MM.1S (cell line): ENCODE measurements around the gene PRKCA.

Source experiments
- DNase-seq: peaks from one replicate; pipeline ENCODE4 v3.0.0-alpha.2; 2015
- H2AFZ ChIP-seq: fragments of 300-600 bp; sonication (generic); 2 replicates; pipeline ENCODE4 v1.6.0; 2016; ENCODE audit warnings: antibody characterized with exemption, low read length
- H3F3A ChIP-seq: fragments of 300-600 bp; sonication (generic); 2 replicates; pipeline ENCODE4 v1.6.1; 2016; ENCODE audit warnings: mild to moderate bottlenecking, antibody characterized with exemption, low read length, moderate library complexity, mixed read lengths; ENCODE audit not compliant: insufficient read depth
- H3K27ac ChIP-seq: fragments of 300-600 bp; sonication (generic); 2 replicates; pipeline ENCODE4 v1.5.1; 2016; ENCODE audit warnings: mild to moderate bottlenecking, low read length
- H3K27me3 ChIP-seq: fragments of 300-600 bp; sonication (generic); replicated peaks from 2 replicates; pipeline ENCODE4 v1.6.0; 2016; ENCODE audit warnings: low read length; ENCODE audit not compliant: insufficient read depth
- H3K36me3 ChIP-seq: fragments of 300-600 bp; sonication (generic); replicated peaks from 2 replicates; pipeline ENCODE4 v1.6.1; 2016; ENCODE audit warnings: mild to moderate bottlenecking, low read length, mixed read lengths; ENCODE audit not compliant: insufficient read depth
- H3K4me1 ChIP-seq: fragments of 300-600 bp; sonication (generic); 2 replicates; pipeline ENCODE4 v1.6.1; 2016; ENCODE audit warnings: low read length, mixed read lengths
- H3K4me2 ChIP-seq: fragments of 300-600 bp; sonication (generic); 2 replicates; pipeline ENCODE4 v1.6.0; 2016; ENCODE audit warnings: low read depth, low read length
- H3K4me3 ChIP-seq: fragments of 300-600 bp; sonication (generic); 2 replicates; pipeline ENCODE4 v1.5.1; 2016; ENCODE audit warnings: low read length, mixed read lengths
- H3K79me2 ChIP-seq: fragments of 300-600 bp; sonication (generic); 2 replicates; pipeline ENCODE4 v1.6.1; 2016; ENCODE audit warnings: mixed run types, low read length, mixed read lengths
- H3K9ac ChIP-seq: fragments of 300-600 bp; sonication (generic); 2 replicates; pipeline ENCODE4 v1.6.1; 2016; ENCODE audit warnings: low read length, mixed read lengths
- H3K9me2 ChIP-seq: fragments of 300-600 bp; sonication (generic); replicated peaks from 2 replicates; pipeline ENCODE4 v1.6.1; 2016; ENCODE audit warnings: mild to moderate bottlenecking, low read length, mixed read lengths; ENCODE audit not compliant: insufficient read depth
- H3K9me3 ChIP-seq: fragments of 300-600 bp; sonication (generic); replicated peaks from 2 replicates; pipeline ENCODE4 v1.6.1; 2016; ENCODE audit warnings: mild to moderate bottlenecking, low read length, mixed read lengths; ENCODE audit not compliant: insufficient read depth
- H4K20me1 ChIP-seq: fragments of 300-600 bp; sonication (generic); 2 replicates; pipeline ENCODE4 v1.6.1; 2016; ENCODE audit warnings: mild to moderate bottlenecking, low read length, moderate library complexity, mixed read lengths; ENCODE audit not compliant: insufficient read depth
- EZH2 ChIP-seq: fragments of 300-600 bp; sonication (generic); optimal IDR thresholded peaks from 2 replicates; pipeline ENCODE3; 2017; ENCODE audit warnings: low read depth, mild to moderate bottlenecking, antibody characterized with exemption, low read length, mixed read lengths
- EZH2phosphoT487 ChIP-seq: fragments of 300-600 bp; sonication (generic); IDR thresholded peaks from 2 replicates; pipeline ENCODE4 v1.6.1; 2018; ENCODE audit warnings: antibody characterized with exemption, low read length
- TF ChIP-seq, protein P1 (sequence below): fragments of 300-600 bp; sonication (generic); IDR thresholded peaks from 2 replicates; pipeline ENCODE4 v1.5.1; 2016; ENCODE audit warnings: antibody characterized with exemption, low read length, mixed read lengths

PRKCA gene

DNA sequence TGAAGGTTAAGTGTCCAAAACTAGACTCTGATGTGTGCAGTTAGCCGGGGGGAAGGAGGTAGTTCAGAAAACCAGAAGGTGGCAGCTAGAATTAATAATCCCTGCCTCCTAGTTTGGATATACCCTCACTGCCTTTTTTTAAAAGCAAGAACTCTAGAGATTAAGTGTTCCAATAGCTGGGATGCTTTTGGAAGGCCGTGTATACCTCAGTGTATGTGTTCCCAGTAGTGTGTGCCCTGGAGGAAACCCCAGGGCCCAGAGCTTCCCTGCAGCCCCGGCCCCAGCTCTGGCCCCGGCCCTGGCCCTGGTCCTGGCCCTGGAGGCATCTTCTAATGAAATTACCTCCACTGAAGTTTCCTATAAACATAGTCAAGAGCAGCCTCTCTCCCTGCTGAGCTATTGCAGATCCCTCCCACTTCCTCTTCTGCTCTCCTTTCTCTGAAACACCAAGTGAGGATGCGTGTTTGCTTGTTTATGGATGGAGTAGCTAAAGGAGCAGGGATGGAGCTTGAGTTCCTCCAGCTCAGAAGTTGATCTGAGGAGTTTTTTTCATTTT, 130.7 kb downstream of the PRKCA start:
- Histone ChIP-seq H3F3A (peaks cover 10% of the 10 kb centered on the region; the same call in 1 of the 2 replicates), H3K36me3 (no peaks in the 10 kb centered on the region), H3K27me3 (no peaks in the 10 kb centered on the region), H3K4me3 (no peak overlapping the region), H3K9ac (no peak overlapping the region), H2AFZ (no peak overlapping the region), H3K27ac (no peak overlapping the region), H3K79me2 (peaks cover 68% of the 10 kb centered on the region), H3K4me1 (peaks cover 54% of the 10 kb centered on the region), H3K9me2 (no peaks in the 10 kb centered on the region), H4K20me1 (no peaks in the 10 kb centered on the region), H3K4me2 (peak overlapping the region; percentile 16; the same call in 1 of the 2 replicates), H3K9me3 (no peaks in the 10 kb centered on the region)
- TF ChIP-seq EZH2phosphoT487, result no peak
- TF ChIP-seq, protein P1, sequence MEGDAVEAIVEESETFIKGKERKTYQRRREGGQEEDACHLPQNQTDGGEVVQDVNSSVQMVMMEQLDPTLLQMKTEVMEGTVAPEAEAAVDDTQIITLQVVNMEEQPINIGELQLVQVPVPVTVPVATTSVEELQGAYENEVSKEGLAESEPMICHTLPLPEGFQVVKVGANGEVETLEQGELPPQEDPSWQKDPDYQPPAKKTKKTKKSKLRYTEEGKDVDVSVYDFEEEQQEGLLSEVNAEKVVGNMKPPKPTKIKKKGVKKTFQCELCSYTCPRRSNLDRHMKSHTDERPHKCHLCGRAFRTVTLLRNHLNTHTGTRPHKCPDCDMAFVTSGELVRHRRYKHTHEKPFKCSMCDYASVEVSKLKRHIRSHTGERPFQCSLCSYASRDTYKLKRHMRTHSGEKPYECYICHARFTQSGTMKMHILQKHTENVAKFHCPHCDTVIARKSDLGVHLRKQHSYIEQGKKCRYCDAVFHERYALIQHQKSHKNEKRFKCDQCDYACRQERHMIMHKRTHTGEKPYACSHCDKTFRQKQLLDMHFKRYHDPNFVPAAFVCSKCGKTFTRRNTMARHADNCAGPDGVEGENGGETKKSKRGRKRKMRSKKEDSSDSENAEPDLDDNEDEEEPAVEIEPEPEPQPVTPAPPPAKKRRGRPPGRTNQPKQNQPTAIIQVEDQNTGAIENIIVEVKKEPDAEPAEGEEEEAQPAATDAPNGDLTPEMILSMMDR, result no peak
- TF ChIP-seq EZH2, result no peak
- no peak for DNase-seq

DNA sequence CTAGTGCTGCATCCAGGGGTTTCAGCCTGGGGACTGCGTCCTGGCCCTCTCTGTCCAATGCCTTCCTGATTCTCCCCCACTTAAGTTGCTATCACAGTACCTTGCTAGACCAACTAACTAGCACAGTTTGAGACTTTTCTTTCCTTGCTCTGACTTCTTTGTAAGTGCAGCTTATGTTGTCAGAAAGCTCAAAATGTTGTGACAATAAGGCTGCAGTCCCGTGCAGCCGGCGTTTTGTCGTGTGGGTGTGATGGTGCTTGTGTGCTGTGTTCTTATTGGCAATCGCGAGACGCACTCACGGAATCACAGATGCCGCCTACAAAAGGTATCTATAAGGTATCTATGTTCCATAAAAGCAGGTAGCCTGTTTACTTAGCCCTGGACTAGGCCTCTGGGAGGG, 132.8 kb downstream of the PRKCA start:
- H2AFZ ChIP-seq, result no peak overlapping the region
- H3K27ac ChIP-seq, result no peak overlapping the region
- H3F3A ChIP-seq, result peaks cover 21% of the 10 kb centered on the region
- H3K4me1 ChIP-seq, result peaks cover 57% of the 10 kb centered on the region
- H3K4me2 ChIP-seq, result no peak overlapping the region
- H3K27me3 ChIP-seq, result no peaks in the 10 kb centered on the region
- no peaks in the 10 kb centered on the region for H3K9me2 ChIP-seq
- H4K20me1 ChIP-seq, result no peaks in the 10 kb centered on the region
- H3K79me2 ChIP-seq, result peaks cover 61% of the 10 kb centered on the region
- H3K9me3 ChIP-seq, result no peaks in the 10 kb centered on the region
- no peak for DNase-seq
- no peak overlapping the region for H3K4me3 ChIP-seq
- H3K36me3 ChIP-seq, result no peaks in the 10 kb centered on the region
- no peak overlapping the region for H3K9ac ChIP-seq
- TF ChIP-seq EZH2, result no peak
- TF ChIP-seq EZH2phosphoT487, result no peak
- TF ChIP-seq, protein P1, result no peak

- Histone ChIP-seq H3K4me1 (peaks cover 64% of the 10 kb centered on the region), H3K27ac (peak overlapping the region; percentile 84; the same call in 1 of the 2 replicates), H3K27me3 (no peaks in the 10 kb centered on the region), H3K9ac (no peak overlapping the region), H3F3A (peaks cover 30% of the 10 kb centered on the region), H3K4me3 (no peak overlapping the region), H2AFZ (no peak overlapping the region), H3K9me2 (no peaks in the 10 kb centered on the region), H3K79me2 (peaks cover 47% of the 10 kb centered on the region), H4K20me1 (no peaks in the 10 kb centered on the region), H3K9me3 (no peaks in the 10 kb centered on the region), H3K36me3 (no peaks in the 10 kb centered on the region), H3K4me2 (peak overlapping the region; percentile 71; the same call in 1 of the 2 replicates)
- no peak for DNase-seq
- no peak for TF ChIP-seq EZH2
- no peak for TF ChIP-seq EZH2phosphoT487
Measured at GRCh38 chr17:66436631-66437030, 134.2 kb downstream of the PRKCA start.

DNA sequence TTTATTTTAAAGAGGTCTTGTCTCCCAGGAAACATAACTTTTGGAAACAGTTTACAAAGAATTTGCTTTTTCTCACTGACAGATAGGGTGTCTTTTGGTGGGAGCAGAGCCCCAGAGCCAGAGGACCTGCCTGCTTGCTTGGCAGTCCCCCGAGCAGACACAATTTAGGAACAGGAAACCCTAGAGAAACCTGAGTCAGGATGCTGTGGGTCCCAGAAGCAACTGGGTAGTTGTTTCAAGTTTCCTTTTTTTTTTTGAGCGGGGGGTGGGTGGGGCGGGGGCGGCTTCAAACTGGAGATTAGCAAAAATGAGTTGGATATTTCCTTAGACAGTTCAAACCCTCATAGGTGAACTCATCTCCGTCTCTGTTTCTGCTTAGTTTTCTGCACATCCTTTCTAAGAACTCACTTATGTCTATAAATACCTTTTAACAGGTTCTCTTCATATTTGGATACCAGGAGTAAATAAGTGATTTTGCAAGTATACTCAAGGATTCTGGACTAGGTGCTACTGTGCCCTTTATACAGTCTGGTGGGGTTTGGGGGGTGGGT, 135.1 kb downstream of the PRKCA start:
- Histone ChIP-seq H2AFZ (no peak overlapping the region), H4K20me1 (no peaks in the 10 kb centered on the region)
- peak; percentile 35 for DNase-seq

More for the DNA sequence above, 135.1 kb downstream of the PRKCA start:
- Histone ChIP-seq H3K27me3 (no peaks in the 10 kb centered on the region), H3K4me1 (peaks cover 69% of the 10 kb centered on the region), H3K9me3 (no peaks in the 10 kb centered on the region), H3K9ac (peak overlapping the region; percentile 46; the same call in 1 of the 2 replicates), H3K4me3 (peak overlapping the region; percentile 30), H3F3A (peaks cover 38% of the 10 kb centered on the region), H3K36me3 (no peaks in the 10 kb centered on the region), H3K79me2 (peaks cover 42% of the 10 kb centered on the region), H3K27ac (peak overlapping the region; percentile 84), H3K4me2 (peak overlapping the region; percentile 75), H3K9me2 (no peaks in the 10 kb centered on the region)
- TF ChIP-seq EZH2phosphoT487 (no peak), EZH2 (no peak)
- TF ChIP-seq, protein P1, result no peak
